Measurements from ENCODE around the gene MYO1A. TPM values are rescaled to one million over a fixed set of nuclear protein-coding genes. Genes with fewer than 3 reads are reported as not detected.

Gene MYO1A
- total RNA-seq, 1 donor from 2014 or later, result 1.4 TPM

GRCh38 chr12:57037264-57037663 lies 12.7 kb downstream of the MYO1A start:
- intact Hi-C loops (cut with DNase I), result no loop called here

GRCh38 chr12:57033431-57033830 lies 16.5 kb downstream of the MYO1A start:
- ATAC-seq (no peak), DNase-seq (no peak)
- no peak for TF ChIP-seq CTCF (IDR thresholded peaks at IDR 0.05)
- H3K36me3 ChIP-seq, result no peaks in the 10 kb centered on the region
- H3K27me3 ChIP-seq, result no peaks in the 10 kb centered on the region
- no peak overlapping the region for H3K4me3 ChIP-seq
- intact Hi-C loops (cut with DNase I), result no loop called here
- H3K9me3 ChIP-seq, result no peaks in the 10 kb centered on the region
- H3K27ac ChIP-seq, result no peak overlapping the region
- no peaks in the 10 kb centered on the region for H3K4me1 ChIP-seq

More at GRCh38 chr12:57037264-57037663, 12.7 kb downstream of the MYO1A start:
- H3K4me1 ChIP-seq, result no peaks in the 10 kb centered on the region
- H3K9me3 ChIP-seq, result no peaks in the 10 kb centered on the region
- no peak overlapping the region for H3K27ac ChIP-seq
- no peak overlapping the region for H3K4me3 ChIP-seq
- DNase-seq, result no peak
- no peaks in the 10 kb centered on the region for H3K27me3 ChIP-seq
- TF ChIP-seq CTCF (IDR thresholded peaks at IDR 0.05), result no peak
- H3K36me3 ChIP-seq, result no peaks in the 10 kb centered on the region
- ATAC-seq, result no peak

GRCh38 chr12:57031789-57032188 lies 18.1 kb downstream of the MYO1A start:
- Histone ChIP-seq H3K36me3 (no peaks in the 10 kb centered on the region), H3K27me3 (no peaks in the 10 kb centered on the region), H3K27ac (no peak overlapping the region), H3K4me1 (no peaks in the 10 kb centered on the region), H3K4me3 (no peak overlapping the region), H3K9me3 (no peaks in the 10 kb centered on the region)
- DNase-seq, result no peak
- no peak for ATAC-seq
- TF ChIP-seq CTCF (IDR thresholded peaks at IDR 0.05), result no peak
- intact Hi-C loops (cut with DNase I), result no loop called here

GRCh38 chr12:57031138-57031725 lies 18.7 kb downstream of the MYO1A start:
- peak; percentile 63 for ATAC-seq
- DNase-seq, result no peak
- intact Hi-C loops (cut with DNase I), result no loop called here

GRCh38 chr12:57029457-57029856 lies 20.5 kb downstream of the MYO1A start:
- intact Hi-C loops (cut with DNase I), result no loop called here
- no peaks in the 10 kb centered on the region for H3K27me3 ChIP-seq
- no peak overlapping the region for H3K4me3 ChIP-seq
- no peak for TF ChIP-seq CTCF (IDR thresholded peaks at IDR 0.05)
- DNase-seq (no peak), ATAC-seq (no peak)
- no peaks in the 10 kb centered on the region for H3K9me3 ChIP-seq
- H3K27ac ChIP-seq, result no peak overlapping the region
- no peaks in the 10 kb centered on the region for H3K4me1 ChIP-seq
- no peaks in the 10 kb centered on the region for H3K36me3 ChIP-seq

More at GRCh38 chr12:57031138-57031725, 18.7 kb downstream of the MYO1A start:
- Histone ChIP-seq H3K27ac (no peak overlapping the region), H3K4me3 (no peak overlapping the region), H3K27me3 (no peaks in the 10 kb centered on the region), H3K36me3 (no peaks in the 10 kb centered on the region), H3K4me1 (no peaks in the 10 kb centered on the region), H3K9me3 (no peaks in the 10 kb centered on the region)
- TF ChIP-seq CTCF (IDR thresholded peaks at IDR 0.05), result no peak

- H3K27me3 ChIP-seq, result no peaks in the 10 kb centered on the region
- H3K4me3 ChIP-seq, result no peak overlapping the region
- intact Hi-C loops (cut with DNase I), result no loop called here
- no peaks in the 10 kb centered on the region for H3K9me3 ChIP-seq
- DNase-seq, result no peak
- H3K36me3 ChIP-seq, result no peaks in the 10 kb centered on the region
- no peak for ATAC-seq
- TF ChIP-seq CTCF (IDR thresholded peaks at IDR 0.05), result no peak
- no peaks in the 10 kb centered on the region for H3K4me1 ChIP-seq
- no peak overlapping the region for H3K27ac ChIP-seq
Observed at GRCh38 chr12:57027805-57028153, 22.1 kb downstream of the MYO1A start.

All from upper lobe of right lung (tissue), 1 donor.